RWPE1 (cell line): ENCODE results near the gene RPS3A.
"Not testable (repeated sequence)": the region's sequence is repeated elsewhere in the genome, so short reads cannot be mapped to it uniquely, and the experiment has no call there.

Source experiments
- CTCF ChIA-PET: fragments of 350-600 bp; sonication (Branson Sonifier 250); formaldehyde crosslinking; extraction: SDS; loops from one replicate; lab custom pipeline; 2021; lab: Yijun Ruan, JAX
- POLR2A ChIA-PET: fragments of 400-600 bp; formaldehyde crosslinking; extraction: SDS; loops from one replicate; lab custom pipeline; 2020; ENCODE audit warnings: antibody characterized with exemption; ENCODE audit not compliant: low non-redundant PET; lab: Yijun Ruan, JAX
- DNase-seq: peaks from one replicate; pipeline ENCODE4 v3.0.0; 2012; ENCODE audit warnings: low spot score
- H3K27ac ChIP-seq: fragments of 450-650 bp; 2 replicates; pipeline ENCODE4 v1.5.1; 2017
- TF ChIP-seq, protein P1 (sequence below): fragments of 450-650 bp; conservative IDR thresholded peaks from 2 replicates; pipeline ENCODE4 v1.5.1; 2017; ENCODE audit warnings: low read depth, mild to moderate bottlenecking

Gene RPS3A

DNA sequence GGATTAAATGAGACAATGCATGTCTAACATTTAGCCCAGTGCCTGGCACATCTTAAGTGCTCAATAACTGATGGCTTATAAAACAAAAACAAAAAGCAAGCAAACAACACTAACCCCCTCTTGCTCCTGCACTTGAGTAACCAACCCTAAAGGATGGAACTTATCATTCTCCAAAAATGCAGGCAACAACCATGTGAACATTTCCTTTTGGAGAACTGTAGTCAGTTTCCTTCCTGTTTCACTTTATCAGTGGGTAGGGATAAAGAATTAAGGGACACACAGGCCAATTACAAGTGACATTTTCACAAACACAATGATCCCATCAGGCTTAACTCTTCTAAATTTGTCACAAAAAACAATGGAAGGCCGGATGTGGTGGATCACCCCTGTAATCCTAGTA is 30.4 kb downstream of the RPS3A start:
- POLR2A ChIA-PET: no interaction called here
- DNase-seq: no peak
- CTCF ChIA-PET: interaction anchor here (0.7 kb wide), 2 partner anchors 176 to 1221 kb away, joined by 3 read pairs; no protein-coding TSS in a partner anchor
- H3K27ac ChIP-seq: no peak overlapping the region
- TF ChIP-seq, protein P1, sequence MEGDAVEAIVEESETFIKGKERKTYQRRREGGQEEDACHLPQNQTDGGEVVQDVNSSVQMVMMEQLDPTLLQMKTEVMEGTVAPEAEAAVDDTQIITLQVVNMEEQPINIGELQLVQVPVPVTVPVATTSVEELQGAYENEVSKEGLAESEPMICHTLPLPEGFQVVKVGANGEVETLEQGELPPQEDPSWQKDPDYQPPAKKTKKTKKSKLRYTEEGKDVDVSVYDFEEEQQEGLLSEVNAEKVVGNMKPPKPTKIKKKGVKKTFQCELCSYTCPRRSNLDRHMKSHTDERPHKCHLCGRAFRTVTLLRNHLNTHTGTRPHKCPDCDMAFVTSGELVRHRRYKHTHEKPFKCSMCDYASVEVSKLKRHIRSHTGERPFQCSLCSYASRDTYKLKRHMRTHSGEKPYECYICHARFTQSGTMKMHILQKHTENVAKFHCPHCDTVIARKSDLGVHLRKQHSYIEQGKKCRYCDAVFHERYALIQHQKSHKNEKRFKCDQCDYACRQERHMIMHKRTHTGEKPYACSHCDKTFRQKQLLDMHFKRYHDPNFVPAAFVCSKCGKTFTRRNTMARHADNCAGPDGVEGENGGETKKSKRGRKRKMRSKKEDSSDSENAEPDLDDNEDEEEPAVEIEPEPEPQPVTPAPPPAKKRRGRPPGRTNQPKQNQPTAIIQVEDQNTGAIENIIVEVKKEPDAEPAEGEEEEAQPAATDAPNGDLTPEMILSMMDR: no peak

DNA sequence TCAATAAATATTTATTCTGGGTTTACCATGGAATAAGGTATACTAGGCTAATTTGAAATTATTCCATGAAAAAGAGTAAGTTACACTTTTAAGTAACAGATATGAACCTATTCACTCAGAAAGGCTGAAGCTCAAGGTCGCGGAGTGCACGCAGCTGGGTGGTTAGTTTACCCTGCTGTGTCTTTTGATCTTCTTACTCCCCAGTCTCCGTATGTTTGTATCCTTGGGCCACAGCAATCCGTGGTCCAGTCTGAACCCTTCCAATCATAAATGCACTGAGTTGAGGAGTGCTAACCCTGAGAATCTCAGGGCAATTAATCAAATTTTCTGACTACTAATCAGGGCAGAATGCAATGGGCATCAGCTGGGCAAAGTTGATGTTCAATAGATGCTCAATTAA is 33.9 kb downstream of the RPS3A start:
- ChIA-PET POLR2A (interaction anchor here (0.5 kb wide), 1 partner anchor 14 kb away, joined by 5 read pairs; no protein-coding TSS in a partner anchor), CTCF (no interaction called here)
- DNase-seq: no peak
- TF ChIP-seq, protein P1: no peak
- no peak overlapping the region for H3K27ac ChIP-seq

DNA sequence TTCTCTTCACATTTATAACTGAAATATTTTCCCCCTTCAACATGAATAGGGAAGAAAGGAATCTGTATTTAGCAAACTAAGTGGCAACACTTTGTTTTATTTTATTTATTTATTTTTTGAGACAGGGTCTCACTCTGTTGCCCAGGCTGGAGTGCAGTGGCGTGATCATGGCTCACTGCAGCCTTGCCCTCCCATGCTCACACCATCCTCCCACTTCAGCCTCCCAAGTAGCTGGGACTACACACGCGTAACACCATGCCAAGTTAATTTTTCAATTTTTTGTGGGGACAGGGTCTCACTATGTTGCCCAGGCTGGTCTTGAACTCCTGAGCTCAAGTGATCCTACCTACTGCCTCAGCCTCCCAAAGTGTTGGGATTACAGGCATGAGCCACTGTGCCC is 36.6 kb downstream of the RPS3A start:
- H3K27ac ChIP-seq, POLR2A ChIA-PET, DNase-seq: not testable (repeated sequence)
- CTCF ChIA-PET: interaction anchor here (0.7 kb wide), 2 partner anchors 92 to 468 kb away, joined by 3 to 4 read pairs; no protein-coding TSS in a partner anchor

GRCh38 chr4:151139814-151140213 is 40.4 kb downstream of the RPS3A start:
- no peak overlapping the region for H3K27ac ChIP-seq
- DNase-seq: no peak
- ChIA-PET CTCF (no interaction called here), POLR2A (no interaction called here)
- TF ChIP-seq, protein P1: no peak

GRCh38 chr4:151142758-151143157 is 43.3 kb downstream of the RPS3A start:
- no peak for DNase-seq
- CTCF ChIA-PET: interaction anchor here (0.7 kb wide), 2 partner anchors 191 to 533 kb away, joined by 3 to 4 read pairs; no protein-coding TSS in a partner anchor
- POLR2A ChIA-PET: no interaction called here
- TF ChIP-seq, protein P1: no peak
- no peak overlapping the region for H3K27ac ChIP-seq

GRCh38 chr4:151143162-151143561 is 43.7 kb downstream of the RPS3A start:
- CTCF ChIA-PET: interaction anchor here (0.7 kb wide), 2 partner anchors 191 to 533 kb away, joined by 3 to 4 read pairs; no protein-coding TSS in a partner anchor
- POLR2A ChIA-PET: no interaction called here
- TF ChIP-seq, protein P1: no peak
- no peak overlapping the region for H3K27ac ChIP-seq
- DNase-seq: no peak

DNA sequence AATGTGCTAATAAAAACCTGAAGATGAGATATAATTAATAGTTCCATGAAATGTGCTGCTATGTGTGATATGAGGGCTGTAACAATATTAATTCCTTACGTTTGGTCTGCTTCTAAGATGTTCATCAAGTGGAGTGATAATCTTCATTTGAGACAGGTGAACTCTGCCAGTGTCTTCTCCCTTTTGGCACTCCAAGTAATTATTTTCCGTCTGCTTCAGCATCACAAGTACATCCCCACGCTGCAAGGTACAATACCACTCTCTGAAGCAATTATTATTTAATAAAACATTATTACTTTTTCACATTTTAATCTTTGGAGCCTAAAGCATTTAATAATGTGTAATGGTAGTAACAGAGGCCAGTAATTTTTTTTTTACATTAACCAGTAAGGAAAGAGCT is 44.4 kb downstream of the RPS3A start:
- DNase-seq: no peak
- POLR2A ChIA-PET: no interaction called here
- H3K27ac ChIP-seq: no peak overlapping the region
- CTCF ChIA-PET: no interaction called here
- TF ChIP-seq, protein P1: no peak
